Stimulated activated CD4-positive, alpha-beta T cell treated with anti-CD3 and anti-CD28 coated beads, Interleukin-12 subunit alpha, Interleukin-12 subunit beta, amount 100 ng/mL, for 24 hours (primary cell): ENCODE measurements around the gene SERTAD1.
"Not testable (repeated sequence)": the region's sequence is repeated elsewhere in the genome, so short reads cannot be mapped to it uniquely, and the experiment has no call there.

ENCODE experiments used
- DNase-seq, 2 experiments: peaks; one replicate each; pipeline ENCODE4 v3.0.0-alpha.2; 2020; ENCODE audit warnings: low read depth in 2 of 2

The SERTAD1 gene

GRCh38 chr19:40422748-40423566, 2.8 kb downstream of the SERTAD1 start:
- no peak for DNase-seq

- DNase-seq, result no peak
Measured at GRCh38 chr19:40421993-40422747, 3.6 kb downstream of the SERTAD1 start.

DNA sequence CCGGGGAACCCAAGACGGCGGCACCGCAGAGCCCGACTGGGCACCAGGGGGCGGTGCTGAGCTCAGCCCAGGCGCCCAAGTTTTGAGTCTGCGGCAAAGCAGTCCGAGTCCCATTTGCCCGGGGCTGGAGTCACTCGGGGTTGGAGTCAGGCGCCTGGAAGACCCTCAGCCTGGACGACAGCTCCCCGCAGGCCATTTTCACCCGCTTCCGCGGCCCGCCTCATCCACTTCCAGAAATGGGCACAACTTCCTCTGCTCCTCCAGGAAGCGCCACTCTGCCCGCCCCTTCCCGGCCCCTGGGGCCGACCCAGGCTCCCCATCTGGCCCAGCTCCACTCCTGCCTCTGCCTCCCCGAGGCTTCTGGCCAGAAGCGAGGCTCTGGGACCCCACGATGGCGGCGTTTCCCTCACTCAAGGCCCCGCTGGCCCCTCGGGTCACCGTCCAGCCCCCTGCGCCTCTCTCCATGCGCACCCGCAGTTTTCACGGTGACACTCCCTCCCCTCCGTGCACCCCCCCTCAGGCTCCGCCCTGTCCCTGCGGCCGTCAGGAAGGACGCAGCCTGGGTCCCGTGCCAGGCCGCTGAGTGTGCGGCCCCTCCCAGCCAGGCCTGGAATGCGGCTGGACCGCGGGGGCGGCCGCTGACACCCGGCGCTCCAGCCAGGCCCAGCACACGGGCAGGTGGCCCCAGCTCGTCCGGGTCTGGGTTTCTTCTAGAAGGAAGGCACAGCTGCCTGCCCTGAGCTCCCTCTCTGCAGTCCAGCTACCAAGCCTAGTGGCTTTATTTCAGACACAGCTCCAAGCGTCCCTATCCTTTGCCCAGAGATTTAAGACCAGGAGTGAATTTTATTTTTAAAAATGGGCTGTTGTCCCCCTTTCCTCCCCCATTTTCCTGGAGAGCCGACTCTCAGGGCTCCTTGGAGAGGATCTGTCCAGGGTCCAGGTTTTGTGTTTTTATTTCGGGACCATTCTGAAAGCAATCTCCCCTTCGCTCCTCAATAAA, 4.7 kb downstream of the SERTAD1 start:
- peak; percentile 47 to 76 for DNase-seq

- no peak for DNase-seq
Measured at GRCh38 chr19:40420451-40420765, 5.4 kb downstream of the SERTAD1 start.

DNA sequence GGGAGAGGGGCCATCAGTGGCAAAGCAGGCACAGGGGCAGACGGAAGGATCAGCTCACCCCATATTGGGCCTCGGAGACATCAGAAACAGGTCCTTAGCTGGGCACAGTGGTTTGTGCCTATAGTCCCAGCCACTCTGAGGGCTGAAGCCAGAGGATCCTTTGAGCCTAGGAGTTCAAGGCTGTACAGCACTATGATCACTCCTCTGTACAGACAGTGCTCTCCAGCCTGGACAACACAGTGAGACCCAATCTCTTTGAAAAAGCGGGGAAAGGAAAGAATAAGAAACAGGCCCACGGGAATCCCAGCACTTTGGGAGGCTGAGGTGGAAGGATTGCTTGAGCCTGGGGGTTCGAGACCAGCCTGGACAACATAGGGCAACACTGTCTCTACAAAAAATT, 6.0 kb downstream of the SERTAD1 start:
- no peak for DNase-seq

DNA sequence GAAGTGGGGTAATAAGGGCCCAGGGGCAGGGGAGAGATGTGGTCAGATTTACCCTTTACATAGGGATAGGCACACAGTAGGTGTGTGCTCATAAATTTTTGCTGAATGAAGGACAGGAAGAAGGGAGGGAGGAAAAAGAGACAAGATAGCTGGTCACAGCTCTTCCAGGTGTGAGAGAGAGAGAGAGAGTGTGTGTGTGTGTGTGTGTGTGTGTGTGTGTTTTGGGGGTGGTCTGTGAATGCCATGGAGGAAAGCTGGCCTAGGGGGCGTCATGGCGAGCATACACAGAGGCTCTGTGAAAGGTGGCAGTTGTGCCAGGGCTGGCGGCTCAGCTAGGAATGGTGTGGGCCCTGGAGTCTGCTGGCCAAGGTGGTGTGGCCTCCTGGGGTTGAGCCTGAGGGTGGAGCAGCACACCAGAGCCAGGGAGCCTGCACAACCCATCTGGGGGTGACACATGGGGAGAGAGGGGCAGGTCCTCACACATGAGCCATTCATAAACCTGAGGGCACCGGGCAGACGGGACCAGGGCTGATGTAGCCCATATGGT, 6.7 kb downstream of the SERTAD1 start:
- DNase-seq, result no peak

- no peak for DNase-seq
Measured at GRCh38 chr19:40418040-40418439, 7.8 kb downstream of the SERTAD1 start.

GRCh38 chr19:40417643-40417981, 8.2 kb downstream of the SERTAD1 start:
- no peak for DNase-seq

DNA sequence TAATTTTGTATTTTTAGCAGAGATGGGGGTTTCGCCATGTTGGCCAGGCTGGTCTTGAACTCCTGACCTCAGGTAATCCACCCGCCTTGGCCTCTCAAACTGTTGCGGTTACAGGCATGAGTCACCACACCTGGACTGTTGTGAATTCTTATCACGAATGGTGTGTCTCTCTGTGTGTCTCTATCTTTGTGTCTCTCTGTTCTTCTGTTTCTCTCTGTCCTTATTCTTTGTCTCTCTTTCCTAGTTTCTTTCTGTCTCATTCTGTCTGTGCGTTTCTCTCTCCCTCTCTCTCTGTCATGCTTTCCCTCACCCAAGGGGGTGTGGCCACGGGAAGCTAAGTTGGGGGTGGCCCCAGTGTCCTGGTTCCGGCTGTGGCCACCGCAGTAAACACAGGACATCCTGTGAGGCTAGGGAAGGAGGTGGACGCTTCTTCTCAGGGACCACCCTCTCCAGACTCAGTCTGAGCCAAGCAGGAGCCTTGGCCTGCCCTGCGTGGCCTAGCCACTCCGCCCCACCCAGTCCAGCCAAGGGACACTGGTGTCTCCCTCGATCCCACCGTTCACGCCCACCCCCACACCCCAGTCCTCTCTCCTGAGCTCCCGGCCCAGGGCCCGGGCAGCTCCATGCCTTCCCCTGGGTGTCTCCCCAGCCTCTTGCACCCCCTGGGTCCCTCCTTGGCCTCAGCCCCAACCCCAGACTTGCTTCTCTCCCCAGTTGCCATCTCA, 8.7 kb downstream of the SERTAD1 start:
- DNase-seq, result no peak

- DNase-seq, result no peak
Measured at GRCh38 chr19:40415768-40416167, 10.0 kb downstream of the SERTAD1 start.

DNA sequence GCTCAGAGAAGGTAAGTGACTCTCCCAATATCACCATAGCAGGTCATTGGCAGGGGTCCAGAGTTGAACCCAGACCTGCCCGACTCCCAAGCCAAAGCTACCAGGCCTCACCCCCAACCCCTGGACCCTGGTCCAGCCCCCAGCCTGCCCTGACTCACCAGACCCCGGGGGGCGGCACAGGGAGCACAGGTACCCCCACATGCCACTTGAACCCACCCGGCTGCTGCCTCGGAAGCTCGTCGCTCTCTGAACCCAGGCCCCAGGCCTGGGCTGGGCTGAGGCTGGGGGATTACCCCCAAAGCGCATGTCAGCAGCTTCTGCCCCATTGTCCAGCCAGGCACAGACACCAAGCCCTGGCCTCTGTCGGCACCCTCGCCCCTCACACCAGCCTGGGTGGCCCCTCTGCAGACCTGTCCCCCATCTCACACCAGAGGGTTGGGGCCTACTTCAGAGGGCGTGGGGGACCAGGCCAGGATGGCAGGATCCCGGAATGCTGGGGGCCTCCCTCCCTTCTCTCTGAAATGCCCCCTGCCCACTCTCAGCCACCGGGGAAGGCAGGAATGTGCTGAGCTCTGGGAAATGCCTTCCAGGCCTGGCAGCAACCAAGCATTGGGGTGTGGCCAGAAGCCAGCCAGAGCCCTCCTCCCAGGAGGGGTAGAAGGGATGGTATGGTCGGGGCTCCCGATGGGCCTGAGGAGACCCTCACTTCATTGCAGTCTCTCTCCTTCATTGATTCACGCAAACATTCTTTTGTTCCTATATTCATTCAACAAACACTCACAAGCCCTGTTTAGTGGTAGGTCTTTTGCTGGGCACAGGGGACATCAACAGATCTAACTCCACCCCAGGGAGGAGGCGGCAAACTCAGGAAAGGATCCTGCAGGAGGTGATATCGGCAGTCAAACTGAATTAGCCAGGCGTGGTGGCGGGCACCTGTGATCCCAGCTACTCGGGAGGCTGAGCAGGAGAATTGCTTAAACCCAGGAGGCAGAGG, 11.0 kb downstream of the SERTAD1 start:
- DNase-seq, result no peak

DNA sequence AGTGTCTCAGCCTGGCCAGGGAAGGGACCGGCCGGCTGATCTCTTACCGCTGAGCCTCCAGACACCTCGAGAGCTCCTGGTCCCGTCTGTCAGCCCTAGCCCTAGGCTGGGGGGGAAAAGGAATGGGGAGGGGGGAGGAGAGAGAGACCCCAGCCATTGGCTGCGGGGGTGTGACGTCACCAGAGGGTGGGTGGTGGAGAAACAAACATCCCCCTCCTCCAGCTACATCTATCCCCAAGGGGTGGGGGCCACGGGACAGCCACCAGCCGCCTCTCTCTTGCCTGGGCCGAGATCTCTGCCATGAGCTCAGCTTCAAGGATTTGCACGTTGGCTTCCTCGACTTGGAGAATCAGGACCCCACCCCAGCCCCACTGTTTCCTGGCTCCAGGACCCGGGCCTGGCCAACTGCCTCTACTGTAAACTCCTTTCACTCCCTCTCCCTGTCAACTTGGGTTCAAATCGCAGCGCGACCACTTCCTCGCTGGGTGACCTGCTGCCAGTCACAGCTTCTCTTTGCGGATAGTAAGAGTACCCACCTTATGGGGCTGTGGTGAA, 12.4 kb downstream of the SERTAD1 start, which contains the start of gene PRX:
Gene PRX, minus strand, starts transcription at position 88 of the 555 bp plus-strand sequence. CDS start 5,446 bp downstream, outside the sequence.
- no peak for DNase-seq

DNA sequence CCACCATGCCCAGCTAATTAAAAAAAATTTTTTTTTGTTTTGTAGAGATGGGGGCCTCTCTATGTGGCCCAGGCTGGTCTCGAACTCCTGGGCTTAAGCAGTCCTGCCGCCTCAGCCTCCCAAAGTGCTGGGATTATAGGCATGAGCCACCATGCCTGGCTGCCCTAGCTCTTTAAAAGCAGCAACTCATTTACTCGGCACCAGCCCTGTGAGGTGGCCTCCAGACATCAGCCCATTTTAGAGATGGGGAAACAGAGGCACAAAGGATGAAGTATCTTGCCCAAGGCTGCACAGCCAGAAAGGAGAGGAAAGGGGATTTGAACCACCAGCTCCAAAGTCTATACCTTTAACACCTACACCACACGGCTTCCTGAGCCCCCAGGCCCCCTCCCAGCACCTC, 12.9 kb downstream of the SERTAD1 start:
- DNase-seq, result no peak

GRCh38 chr19:40411958-40412499, 13.8 kb downstream of the SERTAD1 start:
- no peak for DNase-seq

DNA sequence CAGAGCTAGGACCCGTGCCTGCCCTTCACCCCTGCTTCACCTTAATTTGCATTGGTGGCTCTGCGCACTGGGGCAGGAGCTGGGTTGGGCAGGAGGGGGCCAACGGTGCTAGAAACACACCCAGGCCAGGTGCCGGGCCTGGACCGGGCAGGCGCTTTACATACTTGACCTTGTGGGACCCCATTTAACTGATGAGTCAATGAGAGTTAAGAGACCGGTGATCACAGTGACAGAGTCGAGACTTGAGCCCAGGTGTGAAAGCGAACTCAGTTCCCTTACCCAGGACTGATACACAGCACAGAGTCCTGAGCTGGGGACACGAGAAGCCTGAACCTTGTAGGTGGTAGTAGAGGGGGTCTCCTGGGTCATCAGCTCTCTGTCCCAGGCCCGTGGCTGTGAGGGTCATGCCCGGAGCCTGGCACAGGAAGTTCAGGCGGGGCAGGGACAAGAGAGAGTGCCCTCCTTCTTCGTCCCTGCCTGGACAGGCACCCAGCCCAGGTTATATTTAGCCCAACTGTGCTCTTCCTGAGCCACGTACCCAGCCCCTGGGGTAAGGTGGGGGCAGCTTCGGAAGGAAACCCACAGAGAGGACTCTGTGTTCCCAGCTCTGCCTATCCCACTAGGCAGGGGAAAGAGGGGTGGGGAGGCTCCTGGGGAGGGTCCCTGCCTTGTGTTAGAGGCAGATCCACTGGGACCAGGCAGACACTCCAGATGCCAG, 14.5 kb downstream of the SERTAD1 start:
- DNase-seq, result no peak

DNA sequence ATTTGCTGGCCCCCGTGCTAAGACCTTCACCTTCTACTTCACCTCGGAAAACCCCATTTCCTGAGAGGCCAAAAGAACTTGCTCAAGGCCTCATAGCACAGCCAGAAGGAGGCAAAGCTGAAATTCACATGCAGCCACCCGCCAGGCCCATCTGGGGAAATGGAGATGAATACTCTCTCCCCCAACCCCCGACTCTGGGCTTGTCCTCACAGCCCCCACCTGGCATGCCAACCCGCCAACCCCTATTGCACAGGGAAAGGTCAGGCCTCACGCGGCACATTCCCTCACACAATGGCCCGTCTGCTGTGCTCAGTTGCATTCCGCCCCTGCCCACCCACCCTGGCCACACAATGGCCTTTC, 15.8 kb downstream of the SERTAD1 start:
- no peak for DNase-seq

DNA sequence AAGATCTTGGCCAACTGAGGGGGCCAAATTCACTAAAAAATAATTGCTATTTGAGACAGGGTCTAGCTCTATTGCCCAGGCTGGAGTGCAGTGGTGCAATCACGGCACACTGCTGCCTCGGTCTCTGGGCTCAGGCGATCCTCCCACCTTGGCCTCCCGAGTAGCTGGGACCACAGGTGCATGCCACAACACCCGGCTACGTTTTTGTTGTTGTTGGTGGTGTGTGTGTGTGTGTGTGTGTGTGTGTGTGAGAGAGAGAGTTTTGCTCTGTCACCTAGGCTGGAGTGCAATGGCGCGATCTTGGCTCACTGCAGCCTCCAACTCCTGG, 17.2 kb downstream of the SERTAD1 start:
- DNase-seq, result not testable (repeated sequence)

DNA sequence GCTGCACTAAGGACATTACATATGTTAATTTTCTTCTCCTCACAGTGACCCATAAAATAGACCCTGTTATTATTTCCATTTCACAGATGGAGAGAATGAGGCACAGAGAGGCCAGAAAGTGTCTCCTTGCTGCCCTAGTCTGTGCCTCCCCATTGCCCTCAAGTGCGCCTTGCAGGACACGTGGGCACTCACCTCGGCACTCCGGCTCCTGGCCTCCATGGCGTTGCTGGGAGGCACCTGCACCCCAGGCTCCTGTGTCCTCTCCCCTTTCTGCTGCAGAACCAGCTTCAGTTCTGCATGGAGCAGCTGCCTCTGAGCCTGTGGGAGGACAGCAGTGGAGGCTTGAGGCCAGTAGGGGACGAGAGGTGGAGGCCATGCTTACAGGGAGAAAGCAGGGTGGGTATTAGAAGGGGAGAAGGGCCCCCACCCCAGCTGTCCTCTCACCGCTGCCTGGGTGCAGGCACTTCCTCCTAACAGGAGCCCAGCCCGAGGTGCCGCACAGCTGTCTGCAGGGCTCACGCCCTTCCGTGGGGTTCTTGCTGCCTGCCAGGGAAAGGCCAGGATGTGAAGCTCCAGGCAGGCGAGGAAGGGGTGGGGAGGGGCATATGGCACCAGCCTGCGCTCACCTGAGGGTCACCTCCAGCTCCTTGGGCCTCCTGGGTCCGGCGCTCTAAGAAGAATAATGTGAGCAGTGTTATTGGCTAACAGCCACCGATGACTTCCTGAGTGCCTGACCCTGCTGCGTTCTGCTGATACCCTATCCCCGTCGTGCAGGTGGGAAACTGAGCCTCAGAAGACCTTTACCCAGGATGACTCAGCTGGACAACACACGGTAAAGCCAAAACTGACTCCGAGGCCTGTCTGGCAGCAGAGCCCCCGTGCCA, 17.8 kb downstream of the SERTAD1 start:
- no peak for DNase-seq
